GM19395 (cell line): ENCODE measurements around the gene ACVR1B.

Source experiments
- ATAC-seq: cut with Tn5 transposase; IDR thresholded peaks from one replicate; pipeline ENCODE4 v1.9.1; 2021; ENCODE audit warnings: mild to moderate bottlenecking, moderate library complexity; ENCODE audit not compliant: unreplicated experiment

ACVR1B gene

GRCh38 chr12:51942501-51943000 is 8.9 kb upstream of the ACVR1B start:
- no peak for ATAC-seq

GRCh38 chr12:51943346-51943745 is 8.2 kb upstream of the ACVR1B start:
- no peak for ATAC-seq

- no peak for ATAC-seq
These were observed 6.8 kb upstream of the ACVR1B start for GRCh38 chr12:51944608-51945233.

GRCh38 chr12:51947246-51947996 is 4.1 kb upstream of the ACVR1B start:
- ATAC-seq = no peak

GRCh38 chr12:51948066-51948465 is 3.4 kb upstream of the ACVR1B start:
- no peak for ATAC-seq

GRCh38 chr12:51949342-51950030 is 2.0 kb upstream of the ACVR1B start:
- ATAC-seq = no peak

- no peak for ATAC-seq
These were observed 759 bp upstream of the ACVR1B start for GRCh38 chr12:51950682-51951198.

GRCh38 chr12:51951843-51952722 is 584 bp downstream of the ACVR1B start:
- no peak for ATAC-seq

- no peak for ATAC-seq
These were observed 1.6 kb downstream of the ACVR1B start for GRCh38 chr12:51953089-51953488.

- no peak for ATAC-seq
These were observed 2.4 kb downstream of the ACVR1B start for GRCh38 chr12:51953864-51954263.

- no peak for ATAC-seq
These were observed 3.3 kb downstream of the ACVR1B start for GRCh38 chr12:51954561-51955361.

- ATAC-seq = no peak
These were observed 4.2 kb downstream of the ACVR1B start for GRCh38 chr12:51955702-51956101.

- ATAC-seq = no peak
These were observed 7.0 kb downstream of the ACVR1B start for GRCh38 chr12:51958542-51958941.

- no peak for ATAC-seq
These were observed 7.7 kb downstream of the ACVR1B start for GRCh38 chr12:51959211-51959610.

GRCh38 chr12:51959921-51960320 is 8.4 kb downstream of the ACVR1B start:
- no peak for ATAC-seq

- no peak for ATAC-seq
These were observed 9.0 kb downstream of the ACVR1B start for GRCh38 chr12:51960488-51960887.

GRCh38 chr12:51960890-51961289 is 9.4 kb downstream of the ACVR1B start:
- ATAC-seq = no peak

- ATAC-seq = no peak
These were observed 10.3 kb downstream of the ACVR1B start for GRCh38 chr12:51961834-51962233.

- no peak for ATAC-seq
These were observed 11.2 kb downstream of the ACVR1B start for GRCh38 chr12:51962737-51963136.

- ATAC-seq = no peak
These were observed 12.0 kb downstream of the ACVR1B start for GRCh38 chr12:51963477-51963876.
